ENCODE data around the gene ADAMTS2. TPM values are rescaled to one million over a fixed set of nuclear protein-coding genes. Genes with fewer than 3 reads are reported as not detected.
"Not testable (repeated sequence)": the region's sequence is repeated elsewhere in the genome, so short reads cannot be mapped to it uniquely, and the experiment has no call there.

Gene ADAMTS2
- polyA plus RNA-seq, 1 donor, result 7.8 TPM

- DNase-seq, result no peak
These were observed 18.9 kb downstream of the ADAMTS2 start for GRCh38 chr5:179326122-179326927.

GRCh38 chr5:179325296-179326031 lies 19.8 kb downstream of the ADAMTS2 start:
- DNase-seq, result no peak

- no peak for DNase-seq
These were observed 20.4 kb downstream of the ADAMTS2 start for GRCh38 chr5:179324760-179325295.

- DNase-seq, result not testable (repeated sequence)
These were observed 20.9 kb downstream of the ADAMTS2 start for GRCh38 chr5:179324316-179324715.

GRCh38 chr5:179323026-179323870 lies 22.0 kb downstream of the ADAMTS2 start:
- DNase-seq, result no peak

- no peak for DNase-seq
These were observed 22.9 kb downstream of the ADAMTS2 start for GRCh38 chr5:179322071-179323025.

- DNase-seq, result no peak
These were observed 23.9 kb downstream of the ADAMTS2 start for GRCh38 chr5:179321206-179321987.

GRCh38 chr5:179319741-179320281 lies 25.4 kb downstream of the ADAMTS2 start:
- no peak for DNase-seq

GRCh38 chr5:179319123-179319522 lies 26.1 kb downstream of the ADAMTS2 start:
- no peak for DNase-seq

- peak; percentile 28 for DNase-seq
These were observed 26.9 kb downstream of the ADAMTS2 start for GRCh38 chr5:179318221-179318955.

- no peak for DNase-seq
These were observed 27.6 kb downstream of the ADAMTS2 start for GRCh38 chr5:179317411-179318220.

- no peak for DNase-seq
These were observed 28.3 kb downstream of the ADAMTS2 start for GRCh38 chr5:179316982-179317381.

GRCh38 chr5:179316111-179316551 lies 29.1 kb downstream of the ADAMTS2 start:
- DNase-seq, result no peak

GRCh38 chr5:179315356-179315890 lies 29.8 kb downstream of the ADAMTS2 start:
- DNase-seq, result no peak

- no peak for DNase-seq
These were observed 30.5 kb downstream of the ADAMTS2 start for GRCh38 chr5:179314606-179315355.

- DNase-seq, result no peak
These were observed 31.3 kb downstream of the ADAMTS2 start for GRCh38 chr5:179313849-179314521.
